ENCODE data around the gene RASA1. TPM values are rescaled to one million over a fixed set of nuclear protein-coding genes. Genes with fewer than 3 reads are reported as not detected.

The RASA1 gene
- total RNA-seq, 3 donors from 2014 or later, result 31.8 to 54.2 (median 41.1) TPM

GRCh38 chr5:87385802-87386201 lies 118.1 kb downstream of the RASA1 start:
- Histone ChIP-seq H3K9me3 (no peaks in the 10 kb centered on the region), H3K4me1 (no peaks in the 10 kb centered on the region), H3K27me3 (no peaks in the 10 kb centered on the region), H3K4me3 (no peak overlapping the region), H3K27ac (no peak overlapping the region), H3K36me3 (no peaks in the 10 kb centered on the region)
- DNase-seq (ENCODE audit: low spot score in 2 of 2), result no peak
- intact Hi-C loops (cut with DNase I; ENCODE audit: low total_unique reads), result no loop called here
- no peak for TF ChIP-seq POLR2AphosphoS5 (IDR thresholded peaks at IDR 0.05)
- TF ChIP-seq POLR2A (IDR thresholded peaks at IDR 0.05), result no peak
- TF ChIP-seq CTCF (IDR thresholded peaks at IDR 0.05), result no peak

GRCh38 chr5:87388129-87388528 lies 120.4 kb downstream of the RASA1 start:
- no peak for TF ChIP-seq POLR2AphosphoS5 (IDR thresholded peaks at IDR 0.05)
- intact Hi-C loops (cut with DNase I; ENCODE audit: low total_unique reads), result no loop called here
- H3K36me3 ChIP-seq, result no peaks in the 10 kb centered on the region

GRCh38 chr5:87389296-87390034 lies 121.8 kb downstream of the RASA1 start:
- TF ChIP-seq CTCF (IDR thresholded peaks at IDR 0.05) (no peak), POLR2AphosphoS5 (IDR thresholded peaks at IDR 0.05) (no peak), POLR2A (IDR thresholded peaks at IDR 0.05) (no peak)
- H3K4me3 ChIP-seq, result no peak overlapping the region
- H3K9me3 ChIP-seq, result no peaks in the 10 kb centered on the region
- H3K4me1 ChIP-seq, result no peaks in the 10 kb centered on the region
- intact Hi-C loops (cut with DNase I; ENCODE audit: low total_unique reads), result no loop called here
- no peak overlapping the region for H3K27ac ChIP-seq
- H3K27me3 ChIP-seq, result no peaks in the 10 kb centered on the region
- H3K36me3 ChIP-seq, result no peaks in the 10 kb centered on the region
- DNase-seq (ENCODE audit: low spot score in 2 of 2), result no peak

More at GRCh38 chr5:87388129-87388528, 120.4 kb downstream of the RASA1 start:
- no peaks in the 10 kb centered on the region for H3K27me3 ChIP-seq
- no peak for DNase-seq (ENCODE audit: low spot score in 2 of 2)
- H3K4me3 ChIP-seq, result no peak overlapping the region
- H3K4me1 ChIP-seq, result no peaks in the 10 kb centered on the region
- no peaks in the 10 kb centered on the region for H3K9me3 ChIP-seq
- H3K27ac ChIP-seq, result no peak overlapping the region

- no peak for TF ChIP-seq CTCF (IDR thresholded peaks at IDR 0.05)
- DNase-seq (ENCODE audit: low spot score in 2 of 2), result no peak
- H3K9me3 ChIP-seq, result no peaks in the 10 kb centered on the region
- no peak overlapping the region for H3K4me3 ChIP-seq
- H3K36me3 ChIP-seq, result no peaks in the 10 kb centered on the region
- intact Hi-C loops (cut with DNase I; ENCODE audit: low total_unique reads), result no loop called here
- no peak overlapping the region for H3K27ac ChIP-seq
- H3K4me1 ChIP-seq, result no peaks in the 10 kb centered on the region
- H3K27me3 ChIP-seq, result no peaks in the 10 kb centered on the region
Measured at GRCh38 chr5:87390075-87390474, 122.4 kb downstream of the RASA1 start.

- Histone ChIP-seq H3K9me3 (no peaks in the 10 kb centered on the region), H3K4me3 (no peak overlapping the region), H3K36me3 (no peaks in the 10 kb centered on the region), H3K27me3 (no peaks in the 10 kb centered on the region), H3K27ac (no peak overlapping the region), H3K4me1 (no peaks in the 10 kb centered on the region)
- DNase-seq (ENCODE audit: low spot score in 2 of 2), result no peak
- intact Hi-C loops (cut with DNase I; ENCODE audit: low total_unique reads), result no loop called here
- TF ChIP-seq CTCF (IDR thresholded peaks at IDR 0.05), result no peak
- no peak for TF ChIP-seq POLR2A (IDR thresholded peaks at IDR 0.05)
- TF ChIP-seq POLR2AphosphoS5 (IDR thresholded peaks at IDR 0.05), result no peak
Measured at GRCh38 chr5:87390576-87391199, 123.0 kb downstream of the RASA1 start.
